GM12892 (cell line): Measurements from ENCODE around the gene NXPE1.

ENCODE experiments used
- POLR2A ChIP-seq: IDR thresholded peaks from 2 replicates; pipeline ENCODE4 v1.6.1; 2011; ENCODE audit warnings: low read depth, low read length, control low read depth
- POLR2AphosphoS5 ChIP-seq: IDR thresholded peaks from 2 replicates; pipeline ENCODE4 v1.6.1; 2011; ENCODE audit warnings: low read depth, low read length, control low read depth
- TAF1 ChIP-seq: IDR thresholded peaks from 2 replicates; pipeline ENCODE4 v1.6.1; 2011; ENCODE audit warnings: low read depth, mild to moderate bottlenecking, control low read depth, low read length, borderline replicate concordance

- TF ChIP-seq POLR2A (no peak), POLR2AphosphoS5 (no peak), TAF1 (no peak)
These were observed 35.9 kb upstream of the NXPE1 start, which contains the start of gene NXPE4 for GRCh38 chr11:114595571-114595970.
